Measurements from ENCODE around the gene COL15A1.

DNA sequence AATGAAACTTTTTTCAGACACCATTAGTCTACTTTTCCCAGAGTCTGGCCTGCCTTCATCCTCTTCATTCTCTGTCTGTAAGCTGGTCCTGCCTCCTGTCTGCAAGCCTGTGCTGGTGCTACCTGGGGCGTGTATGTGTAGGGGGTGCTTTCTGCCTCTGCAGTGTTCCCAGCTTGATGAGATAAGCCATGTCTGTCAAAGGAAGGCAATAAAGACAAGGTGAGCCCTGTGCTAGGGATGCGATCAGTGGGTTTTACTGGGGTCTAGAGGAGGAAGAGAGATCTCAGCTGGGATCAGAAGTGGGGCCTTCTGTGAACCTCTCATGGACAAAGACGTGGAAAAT lies 83.2 kb downstream of the COL15A1 start:
- TF ChIP-seq, protein P1, sequence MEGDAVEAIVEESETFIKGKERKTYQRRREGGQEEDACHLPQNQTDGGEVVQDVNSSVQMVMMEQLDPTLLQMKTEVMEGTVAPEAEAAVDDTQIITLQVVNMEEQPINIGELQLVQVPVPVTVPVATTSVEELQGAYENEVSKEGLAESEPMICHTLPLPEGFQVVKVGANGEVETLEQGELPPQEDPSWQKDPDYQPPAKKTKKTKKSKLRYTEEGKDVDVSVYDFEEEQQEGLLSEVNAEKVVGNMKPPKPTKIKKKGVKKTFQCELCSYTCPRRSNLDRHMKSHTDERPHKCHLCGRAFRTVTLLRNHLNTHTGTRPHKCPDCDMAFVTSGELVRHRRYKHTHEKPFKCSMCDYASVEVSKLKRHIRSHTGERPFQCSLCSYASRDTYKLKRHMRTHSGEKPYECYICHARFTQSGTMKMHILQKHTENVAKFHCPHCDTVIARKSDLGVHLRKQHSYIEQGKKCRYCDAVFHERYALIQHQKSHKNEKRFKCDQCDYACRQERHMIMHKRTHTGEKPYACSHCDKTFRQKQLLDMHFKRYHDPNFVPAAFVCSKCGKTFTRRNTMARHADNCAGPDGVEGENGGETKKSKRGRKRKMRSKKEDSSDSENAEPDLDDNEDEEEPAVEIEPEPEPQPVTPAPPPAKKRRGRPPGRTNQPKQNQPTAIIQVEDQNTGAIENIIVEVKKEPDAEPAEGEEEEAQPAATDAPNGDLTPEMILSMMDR (IDR thresholded peaks at IDR 0.05; ENCODE audit: low read depth, low read length, poor library complexity, severe bottlenecking), result no peak
- no peak for TF ChIP-seq EZH2phosphoT487 (IDR thresholded peaks at IDR 0.05; ENCODE audit: borderline replicate concordance, low read length)
